AG09319 (cell line): ENCODE measurements around the gene MCF2L2.

Source experiments
- DNase-seq: peaks from one replicate; pipeline ENCODE4 v3.0.0-alpha.2; 2010; ENCODE audit warnings: low read depth; ENCODE audit errors: extremely low read depth
- CTCF ChIP-seq: IDR thresholded peaks from 2 replicates; pipeline ENCODE4 v1.5.1; 2011; ENCODE audit warnings: low read depth, mild to moderate bottlenecking, inconsistent platforms, low read length, moderate library complexity

Gene MCF2L2

GRCh38 chr3:183283886-183284285 lies 144.5 kb downstream of the MCF2L2 start:
- no peak for TF ChIP-seq CTCF
- DNase-seq = no peak

DNA sequence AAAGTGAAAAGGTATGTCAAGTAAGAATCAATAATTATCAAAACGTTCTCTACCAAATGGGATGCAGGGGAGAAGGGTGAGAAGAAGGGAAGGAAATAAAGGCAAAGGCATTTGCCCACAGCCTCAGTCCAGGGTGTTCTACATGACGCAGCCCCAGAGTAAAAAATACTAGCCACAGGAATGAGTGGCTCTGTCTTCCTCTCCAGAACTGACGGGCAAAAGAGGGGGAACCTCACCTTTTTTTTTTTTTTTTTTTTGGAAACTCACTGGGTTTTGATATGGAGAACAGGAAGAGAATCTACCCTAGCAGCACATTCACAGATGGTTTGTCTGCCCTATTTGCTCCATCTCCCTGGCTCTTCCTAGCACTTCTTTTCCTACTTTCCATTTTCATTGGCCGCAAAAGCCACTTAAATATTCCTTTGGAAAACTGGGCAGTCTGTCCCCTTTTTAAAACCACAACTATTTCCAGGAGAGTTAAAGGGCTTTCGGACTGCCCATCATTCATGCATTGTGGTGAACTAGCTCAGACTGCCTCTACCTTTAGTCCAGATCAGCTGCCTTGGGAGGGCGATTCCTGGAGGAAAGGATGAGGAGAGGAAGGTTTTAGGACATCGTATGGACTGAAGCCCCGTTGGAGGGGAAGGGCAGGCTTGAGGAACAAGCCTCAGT lies 147.2 kb downstream of the MCF2L2 start:
- DNase-seq = no peak
- TF ChIP-seq CTCF = no peak

GRCh38 chr3:183279371-183279770 lies 149.0 kb downstream of the MCF2L2 start:
- no peak for TF ChIP-seq CTCF
- no peak for DNase-seq

GRCh38 chr3:183278479-183279088 lies 149.8 kb downstream of the MCF2L2 start:
- DNase-seq = no peak
- TF ChIP-seq CTCF = no peak

- no peak for DNase-seq
- TF ChIP-seq CTCF = no peak
Measured at GRCh38 chr3:183277260-183277659, 151.2 kb downstream of the MCF2L2 start.

- DNase-seq = no peak
- no peak for TF ChIP-seq CTCF
Measured at GRCh38 chr3:183275937-183276336, 152.5 kb downstream of the MCF2L2 start.

DNA sequence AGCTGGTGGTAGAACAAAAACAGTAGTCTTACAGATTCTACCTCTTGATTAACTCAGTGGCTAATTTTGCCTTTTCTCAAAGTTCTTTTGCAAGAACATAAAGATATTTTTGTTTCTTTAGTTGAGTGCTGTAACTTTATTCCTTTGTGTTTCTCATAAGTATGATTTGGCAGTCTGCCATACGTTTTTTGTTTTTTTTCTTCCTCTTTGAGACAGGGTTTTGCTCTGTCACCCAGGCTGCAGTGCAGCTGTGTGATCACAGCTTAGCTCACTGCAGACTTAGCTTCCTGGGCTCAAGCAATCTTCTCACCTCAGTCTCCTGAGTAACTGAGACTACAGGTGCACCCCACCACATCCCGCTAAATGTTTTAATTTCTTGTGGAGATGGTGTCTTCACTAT lies 153.0 kb downstream of the MCF2L2 start:
- peak; percentile 32 for DNase-seq

More for the DNA sequence above, 153.0 kb downstream of the MCF2L2 start:
- TF ChIP-seq CTCF = no peak
